GM12878 (cell line): ENCODE results near the gene FGFR2.

Experiments used
- DPF2 ChIP-seq: fragments of 450-650 bp; IDR thresholded peaks from 2 replicates; pipeline ENCODE4 v1.6.1; 2017; ENCODE audit warnings: mild to moderate bottlenecking
- EP300 ChIP-seq, 2 experiments: fragments of 150-350 bp in 1 of 2; IDR thresholded peaks; 2 replicates each; pipeline ENCODE4 v1.6.1; 2011 to 2012; ENCODE audit warnings: low read depth in 2 of 2, low read length in 2 of 2, borderline replicate concordance in 1 of 2, improper control_type of control experiment in 1 of 2, inconsistent platforms in 1 of 2; ENCODE audit not compliant: control insufficient read depth in 1 of 2
- FOXM1 ChIP-seq: IDR thresholded peaks from 2 replicates; pipeline ENCODE4 v1.6.1; 2012; ENCODE audit warnings: low read depth, mild to moderate bottlenecking, inconsistent platforms, low read length, moderate library complexity
- POLR2A ChIP-seq: IDR thresholded peaks from 2 replicates; pipeline ENCODE4 v1.6.1; 2011; ENCODE audit warnings: low read depth, mild to moderate bottlenecking, low read length
- TAF1 ChIP-seq: IDR thresholded peaks from 2 replicates; pipeline ENCODE4 v1.6.1; 2011; ENCODE audit warnings: mild to moderate bottlenecking, low read depth, low read length, borderline replicate concordance
- ZNF274 ChIP-seq: IDR thresholded peaks from one replicate; pipeline ENCODE4 v1.8.0; 2011; ENCODE audit not compliant: insufficient read length, insufficient read depth
- TF ChIP-seq, protein P1 (sequence below), 3 experiments: IDR thresholded peaks in 2 of 3; conservative IDR thresholded peaks in 1 of 3; 2 replicates each; pipeline ENCODE4 v1.5.1; 2011; ENCODE audit warnings: low read depth in 3 of 3, low read length in 3 of 3, mild to moderate bottlenecking in 3 of 3, control low read depth in 2 of 3, moderate library complexity in 2 of 3, inconsistent platforms in 1 of 3, mixed read lengths in 1 of 3; ENCODE audit not compliant: control insufficient read depth in 2 of 3, insufficient read depth in 1 of 3; ENCODE audit errors: extremely low read depth in 1 of 3
- TF ChIP-seq, protein P2 (sequence below): IDR thresholded peaks from 2 replicates; pipeline ENCODE4 v1.6.1; 2012; ENCODE audit warnings: improper control_type of control experiment, low read depth, low read length; ENCODE audit not compliant: insufficient replicate concordance
- TF ChIP-seq, protein P3 (sequence below): fragments of 450-650 bp; IDR thresholded peaks from 2 replicates; pipeline ENCODE4 v1.6.1; 2017; ENCODE audit warnings: antibody characterized with exemption, mild to moderate bottlenecking, moderate library complexity
- TF ChIP-seq, protein P4 (sequence below): IDR thresholded peaks from 2 replicates; pipeline ENCODE4 v1.6.1; 2011; ENCODE audit warnings: borderline replicate concordance, low read depth, mild to moderate bottlenecking, moderate library complexity, mixed read lengths, low read length; ENCODE audit not compliant: insufficient read depth; ENCODE audit errors: extremely low read length
- TF ChIP-seq, protein P5 (sequence below): fragments of 450-650 bp; formaldehyde crosslinking; IDR thresholded peaks from 2 replicates; pipeline ENCODE4 v1.5.0; 2022; ENCODE audit warnings: mild to moderate bottlenecking, missing genetic modification characterization

DNA sequence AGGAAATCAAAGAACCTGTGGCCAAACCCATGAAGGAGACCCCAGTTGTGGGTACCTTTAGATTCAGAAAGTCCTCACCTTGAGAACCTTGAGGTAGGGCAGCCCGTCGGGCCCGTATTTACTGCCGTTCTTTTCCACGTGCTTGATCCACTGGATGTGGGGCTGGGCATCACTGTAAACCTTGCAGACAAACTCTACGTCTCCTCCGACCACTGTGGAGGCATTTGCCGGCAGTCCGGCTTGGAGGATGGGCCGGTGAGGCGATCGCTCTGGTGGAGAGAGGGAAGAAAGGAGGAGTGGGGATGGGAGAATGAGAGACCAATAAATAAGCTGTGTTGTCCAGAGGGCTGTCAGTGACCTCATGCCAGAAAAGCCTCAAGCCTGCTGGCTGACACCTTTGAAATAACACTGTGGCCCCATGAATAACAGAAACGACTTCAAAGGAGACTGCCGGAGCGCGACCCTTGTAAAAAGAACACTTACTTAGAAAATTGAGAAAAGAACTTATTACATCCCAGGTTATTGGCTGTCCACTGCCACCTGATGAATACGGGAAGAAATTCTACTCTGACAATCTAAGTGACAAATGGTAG, 78.2 kb downstream of the FGFR2 start:
- TF ChIP-seq, protein P1, sequence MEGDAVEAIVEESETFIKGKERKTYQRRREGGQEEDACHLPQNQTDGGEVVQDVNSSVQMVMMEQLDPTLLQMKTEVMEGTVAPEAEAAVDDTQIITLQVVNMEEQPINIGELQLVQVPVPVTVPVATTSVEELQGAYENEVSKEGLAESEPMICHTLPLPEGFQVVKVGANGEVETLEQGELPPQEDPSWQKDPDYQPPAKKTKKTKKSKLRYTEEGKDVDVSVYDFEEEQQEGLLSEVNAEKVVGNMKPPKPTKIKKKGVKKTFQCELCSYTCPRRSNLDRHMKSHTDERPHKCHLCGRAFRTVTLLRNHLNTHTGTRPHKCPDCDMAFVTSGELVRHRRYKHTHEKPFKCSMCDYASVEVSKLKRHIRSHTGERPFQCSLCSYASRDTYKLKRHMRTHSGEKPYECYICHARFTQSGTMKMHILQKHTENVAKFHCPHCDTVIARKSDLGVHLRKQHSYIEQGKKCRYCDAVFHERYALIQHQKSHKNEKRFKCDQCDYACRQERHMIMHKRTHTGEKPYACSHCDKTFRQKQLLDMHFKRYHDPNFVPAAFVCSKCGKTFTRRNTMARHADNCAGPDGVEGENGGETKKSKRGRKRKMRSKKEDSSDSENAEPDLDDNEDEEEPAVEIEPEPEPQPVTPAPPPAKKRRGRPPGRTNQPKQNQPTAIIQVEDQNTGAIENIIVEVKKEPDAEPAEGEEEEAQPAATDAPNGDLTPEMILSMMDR (IDR thresholded peaks at IDR 0.05 in 2 of 3, conservative IDR thresholded peaks at IDR 0.05 in 1 of 3; ENCODE audit: control insufficient read depth in 2 of 3, extremely low read depth in 1 of 3, insufficient read depth in 1 of 3, low read depth in 3 of 3, low read length in 3 of 3) = no peak
- TF ChIP-seq DPF2 (no peak), ZNF274 (no peak), EP300 (IDR thresholded peaks at IDR 0.05; ENCODE audit: borderline replicate concordance in 1 of 2, control insufficient read depth in 1 of 2, low read depth in 2 of 2, low read length in 2 of 2) (no peak), TAF1 (no peak), POLR2A (no peak), FOXM1 (no peak)
- TF ChIP-seq, protein P2, sequence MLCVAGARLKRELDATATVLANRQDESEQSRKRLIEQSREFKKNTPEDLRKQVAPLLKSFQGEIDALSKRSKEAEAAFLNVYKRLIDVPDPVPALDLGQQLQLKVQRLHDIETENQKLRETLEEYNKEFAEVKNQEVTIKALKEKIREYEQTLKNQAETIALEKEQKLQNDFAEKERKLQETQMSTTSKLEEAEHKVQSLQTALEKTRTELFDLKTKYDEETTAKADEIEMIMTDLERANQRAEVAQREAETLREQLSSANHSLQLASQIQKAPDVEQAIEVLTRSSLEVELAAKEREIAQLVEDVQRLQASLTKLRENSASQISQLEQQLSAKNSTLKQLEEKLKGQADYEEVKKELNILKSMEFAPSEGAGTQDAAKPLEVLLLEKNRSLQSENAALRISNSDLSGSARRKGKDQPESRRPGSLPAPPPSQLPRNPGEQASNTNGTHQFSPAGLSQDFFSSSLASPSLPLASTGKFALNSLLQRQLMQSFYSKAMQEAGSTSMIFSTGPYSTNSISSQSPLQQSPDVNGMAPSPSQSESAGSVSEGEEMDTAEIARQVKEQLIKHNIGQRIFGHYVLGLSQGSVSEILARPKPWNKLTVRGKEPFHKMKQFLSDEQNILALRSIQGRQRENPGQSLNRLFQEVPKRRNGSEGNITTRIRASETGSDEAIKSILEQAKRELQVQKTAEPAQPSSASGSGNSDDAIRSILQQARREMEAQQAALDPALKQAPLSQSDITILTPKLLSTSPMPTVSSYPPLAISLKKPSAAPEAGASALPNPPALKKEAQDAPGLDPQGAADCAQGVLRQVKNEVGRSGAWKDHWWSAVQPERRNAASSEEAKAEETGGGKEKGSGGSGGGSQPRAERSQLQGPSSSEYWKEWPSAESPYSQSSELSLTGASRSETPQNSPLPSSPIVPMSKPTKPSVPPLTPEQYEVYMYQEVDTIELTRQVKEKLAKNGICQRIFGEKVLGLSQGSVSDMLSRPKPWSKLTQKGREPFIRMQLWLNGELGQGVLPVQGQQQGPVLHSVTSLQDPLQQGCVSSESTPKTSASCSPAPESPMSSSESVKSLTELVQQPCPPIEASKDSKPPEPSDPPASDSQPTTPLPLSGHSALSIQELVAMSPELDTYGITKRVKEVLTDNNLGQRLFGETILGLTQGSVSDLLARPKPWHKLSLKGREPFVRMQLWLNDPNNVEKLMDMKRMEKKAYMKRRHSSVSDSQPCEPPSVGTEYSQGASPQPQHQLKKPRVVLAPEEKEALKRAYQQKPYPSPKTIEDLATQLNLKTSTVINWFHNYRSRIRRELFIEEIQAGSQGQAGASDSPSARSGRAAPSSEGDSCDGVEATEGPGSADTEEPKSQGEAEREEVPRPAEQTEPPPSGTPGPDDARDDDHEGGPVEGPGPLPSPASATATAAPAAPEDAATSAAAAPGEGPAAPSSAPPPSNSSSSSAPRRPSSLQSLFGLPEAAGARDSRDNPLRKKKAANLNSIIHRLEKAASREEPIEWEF = no peak
- TF ChIP-seq, protein P3, sequence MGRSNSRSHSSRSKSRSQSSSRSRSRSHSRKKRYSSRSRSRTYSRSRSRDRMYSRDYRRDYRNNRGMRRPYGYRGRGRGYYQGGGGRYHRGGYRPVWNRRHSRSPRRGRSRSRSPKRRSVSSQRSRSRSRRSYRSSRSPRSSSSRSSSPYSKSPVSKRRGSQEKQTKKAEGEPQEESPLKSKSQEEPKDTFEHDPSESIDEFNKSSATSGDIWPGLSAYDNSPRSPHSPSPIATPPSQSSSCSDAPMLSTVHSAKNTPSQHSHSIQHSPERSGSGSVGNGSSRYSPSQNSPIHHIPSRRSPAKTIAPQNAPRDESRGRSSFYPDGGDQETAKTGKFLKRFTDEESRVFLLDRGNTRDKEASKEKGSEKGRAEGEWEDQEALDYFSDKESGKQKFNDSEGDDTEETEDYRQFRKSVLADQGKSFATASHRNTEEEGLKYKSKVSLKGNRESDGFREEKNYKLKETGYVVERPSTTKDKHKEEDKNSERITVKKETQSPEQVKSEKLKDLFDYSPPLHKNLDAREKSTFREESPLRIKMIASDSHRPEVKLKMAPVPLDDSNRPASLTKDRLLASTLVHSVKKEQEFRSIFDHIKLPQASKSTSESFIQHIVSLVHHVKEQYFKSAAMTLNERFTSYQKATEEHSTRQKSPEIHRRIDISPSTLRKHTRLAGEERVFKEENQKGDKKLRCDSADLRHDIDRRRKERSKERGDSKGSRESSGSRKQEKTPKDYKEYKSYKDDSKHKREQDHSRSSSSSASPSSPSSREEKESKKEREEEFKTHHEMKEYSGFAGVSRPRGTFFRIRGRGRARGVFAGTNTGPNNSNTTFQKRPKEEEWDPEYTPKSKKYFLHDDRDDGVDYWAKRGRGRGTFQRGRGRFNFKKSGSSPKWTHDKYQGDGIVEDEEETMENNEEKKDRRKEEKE = no peak
- TF ChIP-seq, protein P4, sequence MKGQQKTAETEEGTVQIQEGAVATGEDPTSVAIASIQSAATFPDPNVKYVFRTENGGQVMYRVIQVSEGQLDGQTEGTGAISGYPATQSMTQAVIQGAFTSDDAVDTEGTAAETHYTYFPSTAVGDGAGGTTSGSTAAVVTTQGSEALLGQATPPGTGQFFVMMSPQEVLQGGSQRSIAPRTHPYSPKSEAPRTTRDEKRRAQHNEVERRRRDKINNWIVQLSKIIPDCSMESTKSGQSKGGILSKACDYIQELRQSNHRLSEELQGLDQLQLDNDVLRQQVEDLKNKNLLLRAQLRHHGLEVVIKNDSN = no peak
- TF ChIP-seq, protein P5, sequence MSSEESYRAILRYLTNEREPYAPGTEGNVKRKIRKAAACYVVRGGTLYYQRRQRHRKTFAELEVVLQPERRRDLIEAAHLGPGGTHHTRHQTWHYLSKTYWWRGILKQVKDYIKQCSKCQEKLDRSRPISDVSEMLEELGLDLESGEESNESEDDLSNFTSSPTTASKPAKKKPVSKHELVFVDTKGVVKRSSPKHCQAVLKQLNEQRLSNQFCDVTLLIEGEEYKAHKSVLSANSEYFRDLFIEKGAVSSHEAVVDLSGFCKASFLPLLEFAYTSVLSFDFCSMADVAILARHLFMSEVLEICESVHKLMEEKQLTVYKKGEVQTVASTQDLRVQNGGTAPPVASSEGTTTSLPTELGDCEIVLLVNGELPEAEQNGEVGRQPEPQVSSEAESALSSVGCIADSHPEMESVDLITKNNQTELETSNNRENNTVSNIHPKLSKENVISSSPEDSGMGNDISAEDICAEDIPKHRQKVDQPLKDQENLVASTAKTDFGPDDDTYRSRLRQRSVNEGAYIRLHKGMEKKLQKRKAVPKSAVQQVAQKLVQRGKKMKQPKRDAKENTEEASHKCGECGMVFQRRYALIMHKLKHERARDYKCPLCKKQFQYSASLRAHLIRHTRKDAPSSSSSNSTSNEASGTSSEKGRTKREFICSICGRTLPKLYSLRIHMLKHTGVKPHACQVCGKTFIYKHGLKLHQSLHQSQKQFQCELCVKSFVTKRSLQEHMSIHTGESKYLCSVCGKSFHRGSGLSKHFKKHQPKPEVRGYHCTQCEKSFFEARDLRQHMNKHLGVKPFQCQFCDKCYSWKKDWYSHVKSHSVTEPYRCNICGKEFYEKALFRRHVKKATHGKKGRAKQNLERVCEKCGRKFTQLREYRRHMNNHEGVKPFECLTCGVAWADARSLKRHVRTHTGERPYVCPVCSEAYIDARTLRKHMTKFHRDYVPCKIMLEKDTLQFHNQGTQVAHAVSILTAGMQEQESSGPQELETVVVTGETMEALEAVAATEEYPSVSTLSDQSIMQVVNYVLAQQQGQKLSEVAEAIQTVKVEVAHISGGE (CRISPR knock-in tag) = no peak
